Inflammatory macrophage (primary cell): ENCODE data around the gene AGO1.

Experiments
- DNase-seq, 2 donors: peaks; one replicate each; pipeline ENCODE4 v3.0.0-alpha.2; 2020 to 2022
- total RNA-seq, 18 experiments: gene quantifications; one replicate each; lab custom pipeline; 2026; ENCODE audit warnings: mixed read lengths in 6 of 18, inconsistent platforms in 2 of 18; lab: John Stamatoyannopoulos, UW

AGO1 gene
- 63.2 to 348 (median 168) reads per million in 18 experiments for total RNA-seq

- DNase-seq: peak; percentile 93 to 95
Measured at GRCh38 chr1:35882945-35883634, at the start of gene AGO1. Gene AGO1, plus strand, starts transcription at chr1:35883209. Its CDS starts 213 bp downstream, at chr1:35883422.

DNA sequence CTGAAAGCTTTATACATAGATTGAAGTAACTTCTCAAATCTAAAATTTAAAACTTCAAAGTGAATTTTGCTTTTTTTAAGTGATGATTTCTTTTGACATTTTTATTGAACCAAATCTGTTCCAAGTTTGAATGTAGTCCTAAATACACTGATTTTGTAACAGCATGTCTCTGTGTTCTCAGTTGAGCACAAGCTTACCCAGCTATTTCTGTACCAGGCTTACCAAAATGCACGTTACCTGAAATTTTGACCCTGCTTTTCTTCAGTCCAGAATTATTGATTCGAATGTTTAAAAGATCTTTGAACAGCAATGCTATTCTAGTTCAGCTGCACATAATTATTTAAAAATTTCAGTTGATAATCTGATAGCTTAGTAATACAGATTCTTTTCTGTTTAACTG lies 49.6 kb upstream of the AGO1 start:
- DNase-seq: no peak

- no peak for DNase-seq
Measured at GRCh38 chr1:35834218-35834617, 48.8 kb upstream of the AGO1 start.

DNA sequence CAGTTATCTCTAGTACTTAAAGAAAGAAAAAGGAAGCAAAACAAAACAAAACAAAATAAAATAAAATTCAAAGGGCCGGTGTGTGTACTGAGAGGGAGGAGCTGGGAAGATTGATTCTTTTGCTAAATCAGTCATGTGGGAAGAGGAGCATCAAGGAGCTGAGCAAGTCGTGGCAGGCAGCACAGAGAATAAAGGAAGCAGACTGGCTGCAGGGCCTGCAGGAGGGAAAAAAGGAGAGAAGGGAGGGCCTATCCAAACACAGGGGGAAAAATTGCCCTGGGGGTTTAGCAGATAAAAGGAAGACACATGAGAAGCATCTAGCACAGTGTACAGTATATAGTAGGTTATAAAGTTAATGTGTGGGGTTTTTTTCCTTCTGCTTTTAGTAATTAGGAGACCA lies 47.6 kb upstream of the AGO1 start:
- DNase-seq: no peak

- DNase-seq: no peak
Measured at GRCh38 chr1:35836734-35837133, 46.3 kb upstream of the AGO1 start.

GRCh38 chr1:35838693-35839245 lies 44.2 kb upstream of the AGO1 start:
- DNase-seq: peak; percentile 16 to 62

DNA sequence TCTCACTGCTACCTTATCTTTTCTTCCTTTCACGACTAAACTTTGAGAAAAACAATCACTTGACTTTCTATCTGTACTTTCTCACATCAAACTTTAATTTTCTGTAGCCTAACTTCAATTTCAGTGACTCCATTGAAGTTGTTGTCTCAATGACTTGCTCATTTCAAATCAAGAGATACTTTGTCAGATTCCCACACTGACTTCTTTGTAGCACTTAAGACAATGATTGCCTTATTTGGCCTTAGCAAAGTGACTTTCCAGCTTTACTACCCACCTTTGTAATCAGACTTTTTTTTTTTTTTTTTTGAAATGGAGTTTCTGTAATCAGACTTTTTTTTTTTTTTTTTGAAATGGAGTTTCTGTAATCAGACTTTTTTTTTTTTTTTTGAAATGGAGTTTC lies 38.2 kb upstream of the AGO1 start:
- DNase-seq: no peak

- no peak for DNase-seq
Measured at GRCh38 chr1:35845766-35846165, 37.2 kb upstream of the AGO1 start.

DNA sequence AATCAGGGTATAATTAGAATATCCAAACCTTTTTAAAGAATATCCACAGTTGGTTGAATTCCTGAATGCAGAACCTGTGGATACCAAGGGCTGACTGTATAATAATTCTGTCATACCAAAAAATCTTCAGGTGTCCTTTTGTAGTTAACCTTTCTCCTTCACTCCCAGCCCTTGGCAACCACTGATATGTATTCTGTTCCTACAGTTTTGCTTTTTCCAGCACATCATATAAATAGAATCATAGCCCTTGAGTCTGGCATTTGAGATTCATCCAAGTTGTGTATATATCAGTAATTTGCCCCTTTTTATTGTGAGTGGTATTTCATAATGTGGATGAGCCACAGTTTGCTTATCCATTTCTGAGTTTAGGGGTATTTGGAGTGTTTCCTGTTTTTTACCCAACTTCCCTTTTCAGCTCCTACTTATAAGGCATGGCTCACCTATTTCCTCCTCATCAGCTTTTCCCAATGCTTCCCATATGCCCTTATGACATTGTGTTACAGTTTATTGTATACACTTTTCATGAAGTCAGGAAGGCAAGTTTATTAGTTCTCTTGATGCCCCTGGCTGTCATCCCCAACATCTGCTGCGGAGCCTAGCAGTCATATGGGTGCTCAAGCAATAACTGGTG lies 35.0 kb upstream of the AGO1 start:
- DNase-seq: peak; percentile 58 to 66

DNA sequence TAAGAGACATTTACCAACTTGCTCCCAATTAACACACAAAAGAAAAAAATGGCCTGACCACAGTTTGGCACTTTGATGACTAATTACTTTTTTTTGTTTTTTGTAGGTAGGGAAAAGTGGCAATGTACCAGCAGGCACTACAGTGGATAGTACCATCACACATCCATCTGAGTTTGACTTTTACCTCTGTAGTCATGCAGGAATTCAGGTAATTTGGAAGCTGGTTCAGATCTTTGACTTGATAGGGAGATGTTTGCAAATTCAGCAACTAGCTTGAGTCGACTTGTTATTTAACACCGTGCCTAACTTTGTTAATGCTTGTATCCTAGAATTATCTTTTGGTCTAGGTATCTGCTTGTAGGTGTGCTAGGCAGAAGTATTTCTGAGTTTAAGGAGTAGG lies 33.0 kb upstream of the AGO1 start:
- DNase-seq: no peak

DNA sequence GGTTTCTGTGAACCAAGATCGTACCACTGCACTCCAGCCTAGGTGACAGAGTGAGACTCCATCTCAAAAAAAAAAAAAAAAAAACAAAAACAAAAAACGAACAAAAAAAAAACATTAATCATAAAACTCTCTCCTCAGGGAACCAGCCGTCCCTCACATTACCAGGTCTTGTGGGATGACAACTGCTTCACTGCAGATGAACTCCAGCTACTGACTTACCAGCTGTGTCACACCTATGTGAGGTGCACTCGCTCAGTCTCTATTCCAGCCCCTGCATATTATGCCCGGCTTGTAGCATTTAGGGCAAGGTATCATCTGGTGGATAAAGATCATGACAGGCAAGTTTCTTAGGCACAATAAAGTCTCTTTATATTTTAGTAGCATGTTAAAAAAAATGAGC lies 32.3 kb upstream of the AGO1 start:
- DNase-seq: no peak

GRCh38 chr1:35851132-35851869 lies 31.7 kb upstream of the AGO1 start:
- no peak for DNase-seq

DNA sequence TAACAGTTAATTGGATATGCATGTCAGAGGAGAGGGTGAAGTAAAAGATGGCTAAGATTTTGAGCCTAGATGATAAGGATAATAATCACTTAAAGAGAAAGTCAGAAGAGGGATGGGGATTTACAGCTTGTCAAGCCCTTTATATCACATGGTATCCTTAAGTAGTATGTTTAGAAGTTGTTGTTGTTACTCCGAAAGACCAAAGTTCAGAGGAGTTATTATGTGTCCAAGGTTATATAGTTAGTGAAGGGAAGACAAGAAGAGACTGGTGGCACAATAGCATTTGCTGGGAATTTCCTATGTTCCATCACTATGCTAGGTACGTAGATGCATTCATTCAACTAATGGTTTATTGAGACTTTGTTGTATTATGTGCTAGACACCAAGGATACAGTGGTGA lies 30.8 kb upstream of the AGO1 start:
- DNase-seq: no peak

- DNase-seq: no peak
Measured at GRCh38 chr1:35854989-35855700, 27.9 kb upstream of the AGO1 start.

DNA sequence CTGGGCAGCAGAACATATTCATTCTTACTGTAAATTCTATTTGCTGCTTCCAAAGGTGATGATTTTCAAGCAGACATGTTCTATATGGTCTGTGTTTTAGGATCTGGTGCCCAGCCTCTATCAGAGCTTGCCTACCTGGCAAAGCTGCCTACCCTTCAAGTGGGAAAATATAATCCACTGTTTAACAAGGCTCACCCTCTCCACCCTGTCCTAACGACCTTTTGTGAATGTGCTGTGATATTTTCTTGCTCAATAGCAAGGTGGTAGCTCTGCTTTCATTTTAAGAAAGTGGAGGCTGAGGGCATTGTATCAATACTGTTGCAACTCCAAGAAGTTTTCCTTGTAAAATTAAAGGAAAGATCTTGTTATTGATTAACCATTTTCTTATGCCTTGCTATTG lies 26.0 kb upstream of the AGO1 start:
- no peak for DNase-seq

GRCh38 chr1:35857830-35858229 lies 25.2 kb upstream of the AGO1 start:
- peak; percentile 70 to 72 for DNase-seq

DNA sequence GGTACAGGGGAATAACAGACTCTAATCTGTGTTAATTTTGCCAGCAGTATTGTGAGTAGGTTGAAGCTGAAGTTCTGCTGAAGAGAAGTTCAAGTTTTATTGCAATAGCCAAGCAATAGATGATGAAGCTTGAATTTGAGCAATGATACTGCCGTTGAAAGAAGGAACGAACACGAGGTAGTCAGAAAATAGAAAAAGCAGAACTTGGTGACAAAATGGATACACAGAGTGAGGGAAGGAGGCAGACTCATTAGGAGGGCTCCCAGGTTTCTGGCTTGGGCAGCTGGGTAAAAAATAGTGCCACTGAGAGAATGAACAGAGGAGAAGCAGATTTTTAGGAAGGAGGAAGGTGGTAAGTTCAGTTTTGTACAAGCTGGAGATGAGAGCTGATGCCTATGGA lies 22.3 kb upstream of the AGO1 start:
- peak; percentile 78 to 92 for DNase-seq

GRCh38 chr1:35863136-35863535 lies 19.9 kb upstream of the AGO1 start:
- peak; percentile 23 to 58 for DNase-seq

DNA sequence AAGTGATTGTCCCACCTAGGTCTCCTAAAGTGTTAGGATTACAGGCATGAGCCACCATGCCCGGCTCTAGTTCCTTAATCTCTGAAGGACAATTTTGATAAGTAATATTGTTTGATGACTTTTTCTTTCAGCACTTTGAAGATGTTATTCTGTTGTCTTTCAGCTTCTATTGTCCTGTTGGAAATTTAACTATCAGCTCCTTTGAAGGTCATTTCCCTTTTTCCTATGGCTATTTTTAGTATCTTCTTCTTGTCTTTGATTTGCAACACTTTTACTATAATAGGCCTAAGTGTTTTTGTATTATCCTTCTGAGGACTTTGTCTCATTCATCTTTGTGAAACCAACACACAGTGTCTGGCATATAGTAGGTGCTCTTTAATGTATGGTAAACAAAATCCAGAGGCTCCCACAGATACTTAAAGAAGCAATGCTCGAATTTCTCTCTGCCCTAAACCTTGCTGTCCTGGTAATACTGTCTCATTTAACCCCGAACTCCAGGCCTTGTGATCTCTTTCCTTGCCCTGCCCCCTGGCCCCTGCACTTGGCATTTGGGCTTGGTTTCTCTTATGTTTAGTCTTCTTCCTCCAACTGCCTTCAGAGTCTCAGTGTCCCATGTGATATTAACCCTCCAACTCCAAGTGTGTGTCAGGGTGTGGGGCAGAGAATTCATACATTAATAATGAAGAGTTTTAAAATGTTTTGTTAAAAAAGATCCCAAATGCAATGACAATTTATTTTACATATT lies 19.0 kb upstream of the AGO1 start:
- peak; percentile 72 to 82 for DNase-seq

GRCh38 chr1:35864813-35865212 lies 18.2 kb upstream of the AGO1 start:
- DNase-seq: peak; percentile 87 to 91

DNA sequence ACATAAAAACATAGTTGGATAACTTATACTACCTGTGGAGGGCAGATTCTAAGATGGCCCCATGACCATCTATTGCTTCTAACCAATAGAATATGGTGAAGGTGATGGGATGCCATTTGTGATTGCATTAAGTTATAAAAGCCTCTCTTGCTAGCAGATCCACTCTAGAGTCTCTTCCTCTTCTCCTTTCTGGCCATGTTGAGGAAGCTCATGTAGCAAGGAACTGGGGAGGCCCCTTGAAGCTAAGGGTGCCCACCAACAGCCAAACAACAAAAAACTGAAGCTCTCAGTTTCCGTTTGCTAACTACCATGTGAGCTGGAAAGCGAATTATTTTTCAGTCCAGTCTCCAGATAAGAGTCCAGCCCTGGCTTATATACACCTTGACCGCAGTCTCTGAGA lies 16.0 kb upstream of the AGO1 start:
- DNase-seq: peak; percentile 75 to 84
